Neural cell (in vitro differentiated cells): ENCODE data around the gene ABCA13. TPM values are rescaled to one million over a fixed set of nuclear protein-coding genes. Genes with fewer than 3 reads are reported as not detected.

ENCODE experiments used
- H2AFZ ChIP-seq: fragments of 200-600, 300-800 bp; sonication (generic), shearing (Covaris generic); 2 replicates; pipeline ENCODE4 v1.6.0; 2014; ENCODE audit warnings: low read depth, mild to moderate bottlenecking, antibody characterized with exemption, low read length, moderate library complexity
- H3F3A ChIP-seq: fragments of 200-600 bp; shearing (Covaris generic); 2 replicates; pipeline ENCODE4 v1.6.1; 2016; ENCODE audit warnings: mild to moderate bottlenecking, moderate library complexity, mixed read lengths, antibody characterized with exemption, low read length; ENCODE audit not compliant: insufficient read depth, poor library complexity, severe bottlenecking
- H3K27ac ChIP-seq: fragments of 200-600, 300-800 bp; sonication (generic), shearing (Covaris generic); 2 replicates; pipeline ENCODE4 v1.5.1; 2014; ENCODE audit warnings: mild to moderate bottlenecking, low read length, moderate library complexity
- H3K27me3 ChIP-seq: fragments of 300-800, 200-600 bp; sonication (generic), shearing (Covaris generic); 2 replicates; pipeline ENCODE4 v1.6.0; 2014; ENCODE audit warnings: mild to moderate bottlenecking, low read depth, low read length, moderate library complexity; ENCODE audit not compliant: insufficient read depth
- H3K36me3 ChIP-seq: fragments of 300-800, 200-600 bp; sonication (generic), shearing (Covaris generic); 2 replicates; pipeline ENCODE4 v1.5.1; 2014; ENCODE audit warnings: mild to moderate bottlenecking, antibody characterized with exemption, low read length, moderate library complexity; ENCODE audit not compliant: insufficient read depth
- H3K4me2 ChIP-seq: fragments of 300-800, 200-600 bp; sonication (generic), shearing (Covaris generic); 2 replicates; pipeline ENCODE4 v1.6.0; 2014; ENCODE audit warnings: mild to moderate bottlenecking, low read length
- H3K4me3 ChIP-seq: fragments of 300-800, 200-600 bp; sonication (generic), shearing (Covaris generic); 2 replicates; pipeline ENCODE4 v1.5.1; 2014; ENCODE audit warnings: mild to moderate bottlenecking, low read length, moderate library complexity
- H3K79me2 ChIP-seq: fragments of 200-600 bp; shearing (Covaris generic); replicated peaks from 2 replicates; pipeline ENCODE4 v1.6.0; 2014; ENCODE audit warnings: mild to moderate bottlenecking, low read length, moderate library complexity; ENCODE audit not compliant: insufficient read depth
- H3K9ac ChIP-seq: fragments of 300-800, 200-600 bp; sonication (generic), shearing (Covaris generic); 2 replicates; pipeline ENCODE4 v1.6.1; 2016; ENCODE audit warnings: mild to moderate bottlenecking, low read length, mixed read lengths
- H3K9me2 ChIP-seq: fragments of 200-600 bp; shearing (Covaris generic); 2 replicates; pipeline ENCODE4 v1.6.1; 2016; ENCODE audit warnings: mild to moderate bottlenecking, low read length, mixed read lengths; ENCODE audit not compliant: insufficient read depth
- H3K9me3 ChIP-seq: fragments of 200-600, 300-800 bp; sonication (generic), shearing (Covaris generic); 2 replicates; pipeline ENCODE4 v1.6.1; 2016; ENCODE audit warnings: mild to moderate bottlenecking, mixed run types, low read length, moderate library complexity, mixed read lengths
- H4K20me1 ChIP-seq: fragments of 200-600 bp; shearing (Covaris generic); 2 replicates; pipeline ENCODE4 v1.6.1; 2016; ENCODE audit warnings: mild to moderate bottlenecking, mixed run types; ENCODE audit not compliant: insufficient read depth
- EP300 ChIP-seq: fragments of 450-650 bp; conservative IDR thresholded peaks from 2 replicates; pipeline ENCODE4 v1.6.1; 2014; ENCODE audit warnings: antibody characterized with exemption, mild to moderate bottlenecking, moderate library complexity; ENCODE audit not compliant: poor library complexity, severe bottlenecking
- EZH2 ChIP-seq: fragments of 200-600, 300-800 bp; shearing (Covaris generic), sonication (generic); IDR thresholded peaks from 2 replicates; pipeline ENCODE4 v1.6.1; 2014; ENCODE audit warnings: antibody characterized with exemption, low read length, borderline replicate concordance, mild to moderate bottlenecking; ENCODE audit not compliant: insufficient read depth, poor library complexity, severe bottlenecking
- MXI1 ChIP-seq: fragments of 450-650 bp; conservative IDR thresholded peaks from 2 replicates; pipeline ENCODE4 v1.6.1; 2014; ENCODE audit warnings: antibody characterized with exemption, mild to moderate bottlenecking; ENCODE audit not compliant: poor library complexity, severe bottlenecking
- POLR2AphosphoS5 ChIP-seq: IDR thresholded peaks from 2 replicates; pipeline ENCODE4 v1.6.1; 2012
- RAD21 ChIP-seq: fragments of 450-650 bp; conservative IDR thresholded peaks from 2 replicates; pipeline ENCODE4 v1.6.1; 2014; ENCODE audit warnings: antibody characterized with exemption, mild to moderate bottlenecking, moderate library complexity
- SMC3 ChIP-seq: fragments of 450-650 bp; conservative IDR thresholded peaks from 2 replicates; pipeline ENCODE4 v1.6.1; 2014; ENCODE audit warnings: antibody characterized with exemption, mild to moderate bottlenecking, moderate library complexity; ENCODE audit not compliant: poor library complexity
- TAF1 ChIP-seq: IDR thresholded peaks from 2 replicates; pipeline ENCODE4 v1.6.1; 2012; ENCODE audit warnings: low read depth
- polyA plus RNA-seq: library from polyadenylated mRNA; depleted of rRNA; stranded (reverse); fragments of >200 nt; gene quantifications from 2 replicates; pipeline ENCODE4 v1.2.3, GENCODE V29; 2014
- TF ChIP-seq, protein P1 (sequence below): IDR thresholded peaks from 2 replicates; pipeline ENCODE4 v1.6.1; 2012; ENCODE audit warnings: borderline replicate concordance
- TF ChIP-seq, protein P2 (sequence below): fragments of 450-650 bp; IDR thresholded peaks from 2 replicates; pipeline ENCODE4 v1.5.1; 2014; ENCODE audit warnings: antibody characterized with exemption, mild to moderate bottlenecking, moderate library complexity; ENCODE audit not compliant: poor library complexity, severe bottlenecking

Gene ABCA13
- polyA plus RNA-seq, 1 donor from 2014 or later = 0.20 TPM

DNA sequence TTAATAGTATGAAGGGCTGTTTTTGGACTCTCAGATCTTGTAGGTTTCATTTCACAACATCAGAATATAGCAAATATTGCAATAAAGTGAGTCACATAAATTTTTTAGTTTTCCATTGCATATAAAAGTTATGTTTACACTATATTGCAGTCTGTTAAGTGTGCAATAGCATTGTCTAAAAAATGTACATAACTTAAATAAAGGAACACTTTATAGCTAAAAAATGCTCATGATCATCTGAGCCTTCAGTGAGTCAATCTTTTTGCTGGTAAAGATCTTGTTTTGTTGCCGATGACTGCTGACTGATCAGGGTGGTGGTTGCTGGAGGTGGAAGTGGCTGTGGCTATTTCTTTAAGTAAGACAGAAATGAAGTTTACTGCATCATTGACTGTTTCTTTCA is 42.0 kb downstream of the ABCA13 start:
- H3K9me2 ChIP-seq = no peaks in the 10 kb centered on the region
- no peaks in the 10 kb centered on the region for H3F3A ChIP-seq
- no peak overlapping the region for H3K27ac ChIP-seq
- TF ChIP-seq RAD21 (no peak), SMC3 (no peak), POLR2AphosphoS5 (no peak), MXI1 (no peak), EP300 (no peak), TAF1 (no peak), EZH2 (no peak)
- TF ChIP-seq, protein P1, sequence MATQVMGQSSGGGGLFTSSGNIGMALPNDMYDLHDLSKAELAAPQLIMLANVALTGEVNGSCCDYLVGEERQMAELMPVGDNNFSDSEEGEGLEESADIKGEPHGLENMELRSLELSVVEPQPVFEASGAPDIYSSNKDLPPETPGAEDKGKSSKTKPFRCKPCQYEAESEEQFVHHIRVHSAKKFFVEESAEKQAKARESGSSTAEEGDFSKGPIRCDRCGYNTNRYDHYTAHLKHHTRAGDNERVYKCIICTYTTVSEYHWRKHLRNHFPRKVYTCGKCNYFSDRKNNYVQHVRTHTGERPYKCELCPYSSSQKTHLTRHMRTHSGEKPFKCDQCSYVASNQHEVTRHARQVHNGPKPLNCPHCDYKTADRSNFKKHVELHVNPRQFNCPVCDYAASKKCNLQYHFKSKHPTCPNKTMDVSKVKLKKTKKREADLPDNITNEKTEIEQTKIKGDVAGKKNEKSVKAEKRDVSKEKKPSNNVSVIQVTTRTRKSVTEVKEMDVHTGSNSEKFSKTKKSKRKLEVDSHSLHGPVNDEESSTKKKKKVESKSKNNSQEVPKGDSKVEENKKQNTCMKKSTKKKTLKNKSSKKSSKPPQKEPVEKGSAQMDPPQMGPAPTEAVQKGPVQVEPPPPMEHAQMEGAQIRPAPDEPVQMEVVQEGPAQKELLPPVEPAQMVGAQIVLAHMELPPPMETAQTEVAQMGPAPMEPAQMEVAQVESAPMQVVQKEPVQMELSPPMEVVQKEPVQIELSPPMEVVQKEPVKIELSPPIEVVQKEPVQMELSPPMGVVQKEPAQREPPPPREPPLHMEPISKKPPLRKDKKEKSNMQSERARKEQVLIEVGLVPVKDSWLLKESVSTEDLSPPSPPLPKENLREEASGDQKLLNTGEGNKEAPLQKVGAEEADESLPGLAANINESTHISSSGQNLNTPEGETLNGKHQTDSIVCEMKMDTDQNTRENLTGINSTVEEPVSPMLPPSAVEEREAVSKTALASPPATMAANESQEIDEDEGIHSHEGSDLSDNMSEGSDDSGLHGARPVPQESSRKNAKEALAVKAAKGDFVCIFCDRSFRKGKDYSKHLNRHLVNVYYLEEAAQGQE = no peak
- TF ChIP-seq, protein P2, sequence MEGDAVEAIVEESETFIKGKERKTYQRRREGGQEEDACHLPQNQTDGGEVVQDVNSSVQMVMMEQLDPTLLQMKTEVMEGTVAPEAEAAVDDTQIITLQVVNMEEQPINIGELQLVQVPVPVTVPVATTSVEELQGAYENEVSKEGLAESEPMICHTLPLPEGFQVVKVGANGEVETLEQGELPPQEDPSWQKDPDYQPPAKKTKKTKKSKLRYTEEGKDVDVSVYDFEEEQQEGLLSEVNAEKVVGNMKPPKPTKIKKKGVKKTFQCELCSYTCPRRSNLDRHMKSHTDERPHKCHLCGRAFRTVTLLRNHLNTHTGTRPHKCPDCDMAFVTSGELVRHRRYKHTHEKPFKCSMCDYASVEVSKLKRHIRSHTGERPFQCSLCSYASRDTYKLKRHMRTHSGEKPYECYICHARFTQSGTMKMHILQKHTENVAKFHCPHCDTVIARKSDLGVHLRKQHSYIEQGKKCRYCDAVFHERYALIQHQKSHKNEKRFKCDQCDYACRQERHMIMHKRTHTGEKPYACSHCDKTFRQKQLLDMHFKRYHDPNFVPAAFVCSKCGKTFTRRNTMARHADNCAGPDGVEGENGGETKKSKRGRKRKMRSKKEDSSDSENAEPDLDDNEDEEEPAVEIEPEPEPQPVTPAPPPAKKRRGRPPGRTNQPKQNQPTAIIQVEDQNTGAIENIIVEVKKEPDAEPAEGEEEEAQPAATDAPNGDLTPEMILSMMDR = no peak
- H3K9me3 ChIP-seq = no peaks in the 10 kb centered on the region
- H3K9ac ChIP-seq = no peak overlapping the region
- no peak overlapping the region for H3K4me3 ChIP-seq
- H2AFZ ChIP-seq = no peak overlapping the region
- no peak overlapping the region for H3K4me2 ChIP-seq
- H3K79me2 ChIP-seq = no peaks in the 10 kb centered on the region
- no peaks in the 10 kb centered on the region for H4K20me1 ChIP-seq
- H3K36me3 ChIP-seq = no peaks in the 10 kb centered on the region
- no peaks in the 10 kb centered on the region for H3K27me3 ChIP-seq

DNA sequence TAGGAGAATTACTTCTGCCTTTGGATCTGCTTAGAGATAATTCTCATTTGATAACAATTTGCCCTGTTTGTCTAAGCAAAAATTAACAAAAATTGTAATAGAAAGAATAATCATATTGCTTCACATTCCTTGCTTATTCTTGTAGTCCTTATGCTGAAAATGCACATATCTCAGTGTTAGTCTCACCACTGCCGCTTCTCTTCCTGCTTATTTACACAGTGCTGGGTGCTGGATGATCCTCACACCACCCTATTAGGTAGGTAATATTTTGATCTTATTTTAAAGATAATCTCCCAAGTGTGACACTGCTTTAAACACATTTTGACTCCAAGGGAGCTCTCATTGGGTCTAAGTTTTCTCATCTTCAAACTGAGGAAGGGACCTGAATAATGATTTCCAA is 46.0 kb downstream of the ABCA13 start:
- H4K20me1 ChIP-seq = no peaks in the 10 kb centered on the region
- no peak overlapping the region for H3K9ac ChIP-seq
- H3K36me3 ChIP-seq = no peaks in the 10 kb centered on the region

More for the DNA sequence above, 46.0 kb downstream of the ABCA13 start:
- TF ChIP-seq EZH2 = no peak
- TF ChIP-seq, protein P2 = no peak
- no peak for TF ChIP-seq POLR2AphosphoS5
- TF ChIP-seq, protein P1 = no peak
- TF ChIP-seq TAF1 = no peak
- no peak for TF ChIP-seq SMC3
- no peak for TF ChIP-seq MXI1
- TF ChIP-seq EP300 = no peak
- no peak for TF ChIP-seq RAD21
- no peaks in the 10 kb centered on the region for H3K79me2 ChIP-seq
- H2AFZ ChIP-seq = no peak overlapping the region
- H3F3A ChIP-seq = no peaks in the 10 kb centered on the region
- no peak overlapping the region for H3K4me3 ChIP-seq
- no peaks in the 10 kb centered on the region for H3K27me3 ChIP-seq
- no peaks in the 10 kb centered on the region for H3K9me3 ChIP-seq
- no peaks in the 10 kb centered on the region for H3K9me2 ChIP-seq
- no peak overlapping the region for H3K27ac ChIP-seq
- no peak overlapping the region for H3K4me2 ChIP-seq
